COLO668 (cell line): ENCODE measurements around the gene ZNF284.
A peak's percentile ranks its signal among the peaks of the same experiment; 100 is the strongest.
"Not testable (repeated sequence)": the region's sequence is repeated elsewhere in the genome, so short reads cannot be mapped to it uniquely, and the experiment has no call there.

Experiments
- DNase-seq: peaks from one replicate; lab custom pipeline; 2025; ENCODE audit not compliant: unreplicated experiment; lab: John Stamatoyannopoulos, UW

Gene ZNF284

DNA sequence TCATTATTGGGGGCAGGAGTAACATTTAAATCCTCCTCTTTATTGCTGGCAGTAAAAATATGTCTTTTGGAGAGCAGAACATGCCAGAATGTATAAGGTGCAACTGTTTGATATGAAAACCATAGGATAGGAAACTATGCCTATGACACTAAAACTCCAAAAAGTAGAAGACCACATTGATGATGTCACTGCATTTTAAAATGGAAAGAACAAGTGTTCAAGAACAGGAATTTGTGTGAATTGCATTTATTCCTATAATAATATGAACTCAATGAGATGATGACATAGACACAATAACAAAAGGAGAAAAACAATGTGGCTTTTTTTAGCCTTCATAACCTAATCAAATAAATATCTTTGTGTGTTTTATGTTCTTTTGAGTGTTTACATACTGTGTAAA is 37.5 kb downstream of the ZNF284 start:
- DNase-seq: no peak

DNA sequence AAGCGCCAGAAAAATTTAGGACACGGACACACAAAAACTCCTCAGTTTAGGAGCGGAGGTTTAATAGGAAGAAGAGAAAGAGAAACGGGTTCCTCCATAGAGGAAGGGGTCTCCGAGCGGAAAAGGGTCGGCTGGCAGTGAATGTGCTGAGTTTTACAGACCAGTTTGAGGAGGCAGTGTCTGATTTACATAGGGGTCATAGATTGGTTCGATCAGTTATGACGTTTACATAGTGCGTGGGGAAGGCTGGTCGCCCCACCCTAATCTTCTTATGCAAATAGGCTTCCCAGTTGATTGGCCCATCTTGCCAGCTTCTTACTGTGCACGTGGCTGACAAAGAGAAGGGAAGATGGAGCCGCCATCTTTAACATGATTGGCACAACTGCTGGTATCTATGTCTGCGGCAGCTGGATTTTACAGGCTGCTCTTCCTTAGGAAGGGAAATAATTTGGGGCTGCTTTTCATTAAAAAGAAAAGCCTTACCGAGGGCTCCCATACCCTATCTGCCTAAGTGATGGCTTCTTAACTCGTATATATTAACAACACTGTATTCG is 40.0 kb downstream of the ZNF284 start:
- DNase-seq: no peak

DNA sequence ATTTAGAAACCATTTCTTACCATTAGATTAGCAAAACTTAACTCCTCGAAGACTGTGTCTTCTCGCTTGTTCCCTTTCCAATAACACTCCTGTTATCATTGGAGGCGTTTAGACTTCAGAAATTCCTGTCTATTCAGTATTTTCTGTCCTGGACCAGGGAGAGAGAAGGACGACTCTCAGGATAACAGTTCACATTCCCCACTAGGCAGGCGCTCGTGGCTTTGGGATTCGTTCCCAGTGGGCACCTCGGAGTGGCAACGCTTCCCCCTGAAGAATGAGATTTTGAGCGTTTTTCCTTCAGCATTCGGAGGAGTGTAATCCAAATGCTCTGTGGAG is 40.8 kb downstream of the ZNF284 start:
- DNase-seq: no peak

DNA sequence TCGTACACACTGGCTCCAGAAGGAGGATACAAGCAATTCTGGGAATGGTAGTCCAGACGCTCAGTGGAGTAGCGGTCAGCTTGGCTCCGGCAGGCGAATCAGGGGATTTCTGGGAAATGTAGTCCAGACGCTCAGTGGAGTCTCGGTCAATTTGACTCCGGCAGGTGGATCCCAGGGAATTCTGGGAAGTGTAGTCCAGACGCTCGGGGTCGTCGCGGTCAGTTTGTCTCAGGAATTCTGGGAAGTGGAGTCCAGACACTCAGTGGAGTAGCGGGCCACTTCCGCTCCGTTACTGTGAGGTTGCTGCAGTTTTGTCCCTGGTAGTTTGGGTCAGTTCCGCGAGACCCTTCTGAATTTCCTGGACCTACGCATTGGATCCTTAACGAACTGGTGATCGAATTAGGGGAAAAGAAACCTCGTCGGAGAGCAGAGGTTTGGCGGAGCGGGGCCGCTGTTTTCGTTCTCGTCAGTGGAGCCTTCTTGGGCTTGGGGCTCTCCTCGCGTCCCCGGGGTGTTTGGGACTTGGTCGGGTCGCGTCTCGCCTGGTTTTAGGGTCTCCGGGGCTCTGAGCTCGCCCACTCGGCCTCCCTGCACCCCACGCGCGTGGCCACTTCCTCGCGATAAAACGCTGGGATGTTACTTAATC is 41.3 kb downstream of the ZNF284 start, which contains the start of gene ZNF225:
Gene ZNF225 (plus strand): TSS at position 262 of the 646 bp plus-strand sequence. CDS start 2,429 bp downstream, outside the sequence.
- DNase-seq: peak; percentile 93

DNA sequence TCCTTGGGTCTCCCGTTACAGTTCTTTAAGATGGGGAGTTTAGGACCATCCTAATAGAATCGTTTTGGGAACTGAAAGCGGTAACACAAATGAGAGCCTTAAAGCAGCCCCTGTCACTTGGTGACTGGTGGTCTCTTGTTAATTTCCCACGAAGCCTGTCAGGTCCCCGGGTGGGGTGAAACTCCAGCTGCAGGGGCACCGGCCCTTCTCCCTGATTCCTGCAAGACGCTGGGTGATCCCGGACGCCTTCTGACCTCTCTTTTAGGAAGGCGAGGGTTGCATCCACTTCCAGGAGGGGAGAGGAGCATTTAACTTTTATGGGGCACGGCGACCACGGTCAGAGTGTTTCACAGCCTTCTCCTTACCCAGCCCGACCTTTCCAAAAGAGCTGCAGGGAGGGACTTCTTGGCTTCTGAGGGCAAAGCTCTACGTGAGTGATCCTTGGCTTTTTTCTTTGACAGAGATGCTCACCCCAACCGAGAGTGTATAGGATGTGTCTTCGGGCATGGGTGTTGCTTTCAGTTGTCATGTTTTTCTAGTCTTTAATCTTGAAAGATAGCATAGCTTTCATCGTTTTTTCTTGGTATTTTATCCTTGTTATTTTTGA is 41.9 kb downstream of the ZNF284 start:
- no peak for DNase-seq

DNA sequence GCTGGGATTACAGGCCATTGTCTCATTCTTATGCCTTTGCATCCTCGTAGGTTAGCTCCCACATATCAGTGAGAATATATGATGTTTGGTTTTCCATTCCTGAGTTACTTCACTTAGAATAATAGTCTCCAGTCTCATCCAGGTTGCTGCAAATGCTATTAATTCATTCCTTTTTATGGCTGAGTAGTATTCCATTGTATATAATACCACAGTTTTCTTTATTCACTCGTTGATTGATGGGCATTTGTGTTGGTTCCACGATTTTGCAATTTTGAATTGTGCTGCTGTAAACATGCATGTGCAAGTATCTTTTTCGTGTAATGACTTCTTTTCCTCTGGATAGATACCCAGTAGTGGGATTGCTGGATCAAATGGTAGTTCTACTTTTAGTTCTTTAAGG is 49.2 kb downstream of the ZNF284 start:
- not testable (repeated sequence) for DNase-seq

DNA sequence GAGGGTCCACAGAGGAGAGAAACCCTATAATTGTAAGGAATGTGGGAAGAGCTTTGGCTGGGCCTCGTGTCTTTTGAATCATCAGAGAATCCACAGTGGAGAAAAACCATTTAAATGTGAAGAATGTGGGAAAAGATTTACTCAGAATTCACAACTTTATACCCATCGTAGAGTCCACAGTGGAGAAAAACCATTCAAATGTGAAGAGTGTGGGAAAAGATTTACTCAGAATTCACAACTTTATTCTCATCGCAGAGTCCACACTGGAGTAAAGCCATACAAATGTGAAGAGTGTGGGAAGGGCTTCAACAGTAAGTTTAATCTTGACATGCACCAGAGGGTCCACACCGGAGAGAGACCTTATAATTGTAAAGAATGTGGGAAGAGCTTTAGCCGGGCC is 60.0 kb downstream of the ZNF284 start:
- DNase-seq: no peak
